ENCODE data around the gene TMEM132D. TPM values are rescaled to one million over a fixed set of nuclear protein-coding genes. Genes with fewer than 3 reads are reported as not detected.

TMEM132D gene
- total RNA-seq, 2 experiments from 2014 or later, result not detected

- no peaks in the 10 kb centered on the region for H4K20me1 ChIP-seq (ENCODE audit: insufficient read depth, low read length)
- H3K4me3 ChIP-seq (ENCODE audit: low read depth, low read length, poor library complexity, severe bottlenecking), result no peak overlapping the region
- no peaks in the 10 kb centered on the region for H3K9me2 ChIP-seq (ENCODE audit: insufficient read depth, low read length)
- ChIA-PET CTCF (ENCODE audit: unreplicated experiment) (no interaction called here), POLR2A (no interaction called here)
- DNase-seq (ENCODE audit: low spot score), result no peak
- no peak overlapping the region for H2AFZ ChIP-seq (ENCODE audit: low read length)
- TF ChIP-seq EZH2phosphoT487 (IDR thresholded peaks at IDR 0.05; ENCODE audit: borderline replicate concordance, low read depth, low read length) (no peak), CTCF (conservative IDR thresholded peaks at IDR 0.05; ENCODE audit: low read length) (no peak)
- no TSS peak for BruUV-seq (replicated peaks)
- no peak overlapping the region for H3K27ac ChIP-seq (ENCODE audit: low read depth, low read length, poor library complexity, severe bottlenecking)
- intact Hi-C loops (cut with micrococcal nuclease; ENCODE audit: unreplicated experiment), result no loop called here
- no peak overlapping the region for H3K4me2 ChIP-seq (ENCODE audit: low read length)
- no peaks in the 10 kb centered on the region for H3K36me3 ChIP-seq (ENCODE audit: insufficient read depth, low read length)
- no peaks in the 10 kb centered on the region for H3K79me2 ChIP-seq (ENCODE audit: insufficient read depth, low read depth, low read length)
- no peaks in the 10 kb centered on the region for H3K9me3 ChIP-seq (ENCODE audit: low read length)
- H3K4me1 ChIP-seq (ENCODE audit: insufficient read depth, low read length, poor library complexity, severe bottlenecking), result no peaks in the 10 kb centered on the region
These were observed 39.9 kb downstream of the TMEM132D start for GRCh38 chr12:129863938-129864337.

GRCh38 chr12:129862561-129863175 lies 41.2 kb downstream of the TMEM132D start:
- CTCF ChIA-PET (ENCODE audit: unreplicated experiment), result no interaction called here
- no TSS peak for BruUV-seq (replicated peaks)
- TF ChIP-seq CTCF (conservative IDR thresholded peaks at IDR 0.05; ENCODE audit: low read length) (no peak), EZH2phosphoT487 (IDR thresholded peaks at IDR 0.05; ENCODE audit: borderline replicate concordance, low read depth, low read length) (no peak)
- no peaks in the 10 kb centered on the region for H3K36me3 ChIP-seq (ENCODE audit: insufficient read depth, low read length)
- no peaks in the 10 kb centered on the region for H3K9me2 ChIP-seq (ENCODE audit: insufficient read depth, low read length)
- POLR2A ChIA-PET, result interaction anchor here (1.0 kb wide), 1 partner anchor 19 kb away, joined by 4 read pairs; no protein-coding TSS in a partner anchor
- H2AFZ ChIP-seq (ENCODE audit: low read length), result no peak overlapping the region
- no peak overlapping the region for H3K4me2 ChIP-seq (ENCODE audit: low read length)
- H3K4me3 ChIP-seq (ENCODE audit: low read depth, low read length, poor library complexity, severe bottlenecking), result no peak overlapping the region
- intact Hi-C loops (cut with micrococcal nuclease; ENCODE audit: unreplicated experiment), result no loop called here
- no peaks in the 10 kb centered on the region for H3K4me1 ChIP-seq (ENCODE audit: insufficient read depth, low read length, poor library complexity, severe bottlenecking)
- no peaks in the 10 kb centered on the region for H4K20me1 ChIP-seq (ENCODE audit: insufficient read depth, low read length)
- no peak overlapping the region for H3K27ac ChIP-seq (ENCODE audit: low read depth, low read length, poor library complexity, severe bottlenecking)
- no peaks in the 10 kb centered on the region for H3K79me2 ChIP-seq (ENCODE audit: insufficient read depth, low read depth, low read length)
- no peak for DNase-seq (ENCODE audit: low spot score)
- H3K9me3 ChIP-seq (ENCODE audit: low read length), result no peaks in the 10 kb centered on the region

- Histone ChIP-seq H3K36me3 (ENCODE audit: insufficient read depth, low read length) (no peaks in the 10 kb centered on the region), H4K20me1 (ENCODE audit: insufficient read depth, low read length) (no peaks in the 10 kb centered on the region), H3K4me1 (ENCODE audit: insufficient read depth, low read length, poor library complexity, severe bottlenecking) (no peaks in the 10 kb centered on the region), H3K4me3 (ENCODE audit: low read depth, low read length, poor library complexity, severe bottlenecking) (no peak overlapping the region), H3K9me3 (ENCODE audit: low read length) (no peaks in the 10 kb centered on the region), H3K79me2 (ENCODE audit: insufficient read depth, low read depth, low read length) (no peaks in the 10 kb centered on the region), H3K9me2 (ENCODE audit: insufficient read depth, low read length) (no peaks in the 10 kb centered on the region), H2AFZ (ENCODE audit: low read length) (no peak overlapping the region), H3K27ac (ENCODE audit: low read depth, low read length, poor library complexity, severe bottlenecking) (no peak overlapping the region), H3K4me2 (ENCODE audit: low read length) (no peak overlapping the region)
- POLR2A ChIA-PET, result interaction anchor here (1.0 kb wide), 1 partner anchor 20 kb away, joined by 4 read pairs; no protein-coding TSS in a partner anchor
- DNase-seq (ENCODE audit: low spot score), result no peak
- intact Hi-C loops (cut with micrococcal nuclease; ENCODE audit: unreplicated experiment), result no loop called here
- no peak for TF ChIP-seq CTCF (conservative IDR thresholded peaks at IDR 0.05; ENCODE audit: low read length)
- TF ChIP-seq EZH2phosphoT487 (IDR thresholded peaks at IDR 0.05; ENCODE audit: borderline replicate concordance, low read depth, low read length), result no peak
- BruUV-seq (replicated peaks), result no TSS peak
- CTCF ChIA-PET (ENCODE audit: unreplicated experiment), result no interaction called here
These were observed 41.9 kb downstream of the TMEM132D start for GRCh38 chr12:129861951-129862350.

Measured in OCI-LY7 (cell line).